Activated naive CD4-positive, alpha-beta T cell treated with anti-CD3 and anti-CD28 coated beads, Interleukin-2, amount 50 U/mL, for 24 hours (primary cell): ENCODE results near the gene GFRA4.

Experiments
- H3K27ac Mint-ChIP-seq: one replicate; pipeline ENCODE4 v1.8.0; 2021; ENCODE audit warnings: mild to moderate bottlenecking, mixed read lengths
- H3K27me3 Mint-ChIP-seq: one replicate; pipeline ENCODE4 v1.8.0; 2021; ENCODE audit warnings: mixed read lengths
- H3K36me3 Mint-ChIP-seq: one replicate; pipeline ENCODE4 v1.8.0; 2021; ENCODE audit warnings: mixed read lengths
- H3K4me1 Mint-ChIP-seq: one replicate; pipeline ENCODE4 v1.8.0; 2021; ENCODE audit warnings: mixed read lengths
- H3K4me3 Mint-ChIP-seq: one replicate; pipeline ENCODE4 v1.8.0; 2021; ENCODE audit warnings: mild to moderate bottlenecking, mixed read lengths
- H3K9me3 Mint-ChIP-seq: one replicate; pipeline ENCODE4 v1.8.0; 2021; ENCODE audit warnings: mixed read lengths

Gene GFRA4

GRCh38 chr20:3653921-3654320 lies 9.3 kb downstream of the GFRA4 start:
- H3K9me3 Mint-ChIP-seq: no peaks in the 10 kb centered on the region
- H3K27me3 Mint-ChIP-seq: peaks cover 5% of the 10 kb centered on the region
- H3K4me1 Mint-ChIP-seq: no peaks in the 10 kb centered on the region
- H3K36me3 Mint-ChIP-seq: peaks cover 9% of the 10 kb centered on the region
- no peak overlapping the region for H3K27ac Mint-ChIP-seq
- H3K4me3 Mint-ChIP-seq: no peak overlapping the region

- H3K27me3 Mint-ChIP-seq: peaks cover 2% of the 10 kb centered on the region
- H3K36me3 Mint-ChIP-seq: peaks cover 16% of the 10 kb centered on the region
- no peak overlapping the region for H3K4me3 Mint-ChIP-seq
- no peaks in the 10 kb centered on the region for H3K9me3 Mint-ChIP-seq
- H3K4me1 Mint-ChIP-seq: no peaks in the 10 kb centered on the region
- H3K27ac Mint-ChIP-seq: no peak overlapping the region
These were observed 10.3 kb downstream of the GFRA4 start for GRCh38 chr20:3652676-3653596.

GRCh38 chr20:3652221-3652620 lies 11.0 kb downstream of the GFRA4 start:
- Mint-ChIP-seq H3K4me3 (no peak overlapping the region), H3K27ac (no peak overlapping the region), H3K4me1 (no peaks in the 10 kb centered on the region), H3K27me3 (no peaks in the 10 kb centered on the region), H3K9me3 (no peaks in the 10 kb centered on the region), H3K36me3 (peaks cover 19% of the 10 kb centered on the region)

GRCh38 chr20:3651204-3651962 lies 11.8 kb downstream of the GFRA4 start:
- H3K9me3 Mint-ChIP-seq: no peaks in the 10 kb centered on the region

GRCh38 chr20:3648951-3649350 lies 14.2 kb downstream of the GFRA4 start:
- no peaks in the 10 kb centered on the region for H3K27me3 Mint-ChIP-seq
- H3K9me3 Mint-ChIP-seq: no peaks in the 10 kb centered on the region
- no peaks in the 10 kb centered on the region for H3K4me1 Mint-ChIP-seq
- H3K4me3 Mint-ChIP-seq: no peak overlapping the region
- no peak overlapping the region for H3K27ac Mint-ChIP-seq
- H3K36me3 Mint-ChIP-seq: peaks cover 26% of the 10 kb centered on the region

More at GRCh38 chr20:3651204-3651962, 11.8 kb downstream of the GFRA4 start:
- Mint-ChIP-seq H3K27me3 (no peaks in the 10 kb centered on the region), H3K36me3 (peaks cover 20% of the 10 kb centered on the region), H3K27ac (no peak overlapping the region), H3K4me1 (no peaks in the 10 kb centered on the region), H3K4me3 (no peak overlapping the region)

- H3K4me3 Mint-ChIP-seq: no peak overlapping the region
- no peak overlapping the region for H3K27ac Mint-ChIP-seq
- no peaks in the 10 kb centered on the region for H3K4me1 Mint-ChIP-seq
- H3K36me3 Mint-ChIP-seq: peaks cover 23% of the 10 kb centered on the region
- H3K27me3 Mint-ChIP-seq: no peaks in the 10 kb centered on the region
- no peaks in the 10 kb centered on the region for H3K9me3 Mint-ChIP-seq
These were observed 15.7 kb downstream of the GFRA4 start for GRCh38 chr20:3647473-3647872.

GRCh38 chr20:3646651-3647050 lies 16.5 kb downstream of the GFRA4 start:
- no peaks in the 10 kb centered on the region for H3K4me1 Mint-ChIP-seq
- H3K36me3 Mint-ChIP-seq: peaks cover 26% of the 10 kb centered on the region

GRCh38 chr20:3646067-3646440 lies 17.1 kb downstream of the GFRA4 start:
- Mint-ChIP-seq H3K27ac (no peak overlapping the region), H3K4me3 (no peak overlapping the region)

More at GRCh38 chr20:3646651-3647050, 16.5 kb downstream of the GFRA4 start:
- H3K27me3 Mint-ChIP-seq: no peaks in the 10 kb centered on the region
- no peaks in the 10 kb centered on the region for H3K9me3 Mint-ChIP-seq
- H3K4me3 Mint-ChIP-seq: no peak overlapping the region
- H3K27ac Mint-ChIP-seq: no peak overlapping the region

GRCh38 chr20:3645309-3646066 lies 17.7 kb downstream of the GFRA4 start:
- H3K27ac Mint-ChIP-seq: no peak overlapping the region
- H3K9me3 Mint-ChIP-seq: no peaks in the 10 kb centered on the region
- H3K36me3 Mint-ChIP-seq: peaks cover 28% of the 10 kb centered on the region
- H3K27me3 Mint-ChIP-seq: no peaks in the 10 kb centered on the region
- no peak overlapping the region for H3K4me3 Mint-ChIP-seq
- H3K4me1 Mint-ChIP-seq: no peaks in the 10 kb centered on the region

More at GRCh38 chr20:3646067-3646440, 17.1 kb downstream of the GFRA4 start:
- H3K36me3 Mint-ChIP-seq: peaks cover 27% of the 10 kb centered on the region
- no peaks in the 10 kb centered on the region for H3K9me3 Mint-ChIP-seq
- no peaks in the 10 kb centered on the region for H3K27me3 Mint-ChIP-seq
- H3K4me1 Mint-ChIP-seq: no peaks in the 10 kb centered on the region

GRCh38 chr20:3640259-3640658 lies 22.9 kb downstream of the GFRA4 start:
- Mint-ChIP-seq H3K27me3 (no peaks in the 10 kb centered on the region), H3K4me3 (no peak overlapping the region), H3K9me3 (no peaks in the 10 kb centered on the region), H3K27ac (no peak overlapping the region), H3K36me3 (peaks cover 18% of the 10 kb centered on the region), H3K4me1 (no peaks in the 10 kb centered on the region)

- H3K27ac Mint-ChIP-seq: no peak overlapping the region
- peaks cover 10% of the 10 kb centered on the region for H3K36me3 Mint-ChIP-seq
- H3K4me3 Mint-ChIP-seq: no peak overlapping the region
- no peaks in the 10 kb centered on the region for H3K27me3 Mint-ChIP-seq
- no peaks in the 10 kb centered on the region for H3K4me1 Mint-ChIP-seq
- no peaks in the 10 kb centered on the region for H3K9me3 Mint-ChIP-seq
These were observed 27.9 kb downstream of the GFRA4 start for GRCh38 chr20:3635346-3635745.

GRCh38 chr20:3633913-3634478 lies 29.2 kb downstream of the GFRA4 start:
- H3K36me3 Mint-ChIP-seq: peaks cover 14% of the 10 kb centered on the region
- no peaks in the 10 kb centered on the region for H3K27me3 Mint-ChIP-seq
- no peak overlapping the region for H3K4me3 Mint-ChIP-seq
- H3K9me3 Mint-ChIP-seq: no peaks in the 10 kb centered on the region
- H3K4me1 Mint-ChIP-seq: no peaks in the 10 kb centered on the region
- H3K27ac Mint-ChIP-seq: no peak overlapping the region

GRCh38 chr20:3632311-3633004 lies 30.7 kb downstream of the GFRA4 start:
- Mint-ChIP-seq H3K9me3 (no peaks in the 10 kb centered on the region), H3K27me3 (no peaks in the 10 kb centered on the region), H3K4me3 (no peak overlapping the region), H3K36me3 (peaks cover 18% of the 10 kb centered on the region), H3K27ac (no peak overlapping the region), H3K4me1 (no peaks in the 10 kb centered on the region)

GRCh38 chr20:3631534-3631933 lies 31.7 kb downstream of the GFRA4 start:
- Mint-ChIP-seq H3K27me3 (no peaks in the 10 kb centered on the region), H3K9me3 (no peaks in the 10 kb centered on the region), H3K27ac (no peak overlapping the region), H3K36me3 (peaks cover 22% of the 10 kb centered on the region), H3K4me1 (no peaks in the 10 kb centered on the region), H3K4me3 (no peak overlapping the region)

- no peaks in the 10 kb centered on the region for H3K4me1 Mint-ChIP-seq
- H3K27me3 Mint-ChIP-seq: no peaks in the 10 kb centered on the region
- H3K9me3 Mint-ChIP-seq: no peaks in the 10 kb centered on the region
- H3K36me3 Mint-ChIP-seq: peaks cover 22% of the 10 kb centered on the region
- H3K4me3 Mint-ChIP-seq: no peak overlapping the region
- H3K27ac Mint-ChIP-seq: no peak overlapping the region
These were observed 32.8 kb downstream of the GFRA4 start for GRCh38 chr20:3630429-3630828.
